NCI-H510A (cell line): Measurements from ENCODE around the gene RBM33.

ENCODE experiments used
- DNase-seq: peaks from one replicate; lab custom pipeline; 2025; lab: John Stamatoyannopoulos, UW

RBM33 gene

GRCh38 chr7:155774947-155775346 is 130.5 kb downstream of the RBM33 start:
- no peak for DNase-seq

- DNase-seq, result no peak
These were observed 131.2 kb downstream of the RBM33 start for GRCh38 chr7:155775691-155776090.

- DNase-seq, result no peak
These were observed 132.1 kb downstream of the RBM33 start for GRCh38 chr7:155776606-155777005.

- DNase-seq, result no peak
These were observed 133.9 kb downstream of the RBM33 start for GRCh38 chr7:155778349-155778748.

GRCh38 chr7:155780884-155781283 is 136.4 kb downstream of the RBM33 start:
- DNase-seq, result no peak

- no peak for DNase-seq
These were observed 137.0 kb downstream of the RBM33 start for GRCh38 chr7:155781433-155781832.

GRCh38 chr7:155782466-155782865 is 138.0 kb downstream of the RBM33 start:
- no peak for DNase-seq

- DNase-seq, result no peak
These were observed 141.1 kb downstream of the RBM33 start for GRCh38 chr7:155785536-155785935.

GRCh38 chr7:155786491-155786890 is 142.0 kb downstream of the RBM33 start:
- no peak for DNase-seq

GRCh38 chr7:155787171-155787851 is 142.8 kb downstream of the RBM33 start:
- no peak for DNase-seq

GRCh38 chr7:155788616-155789000 is 144.1 kb downstream of the RBM33 start:
- DNase-seq, result no peak

- DNase-seq, result no peak
These were observed 144.7 kb downstream of the RBM33 start for GRCh38 chr7:155789001-155789725.

GRCh38 chr7:155790666-155791065 is 146.2 kb downstream of the RBM33 start:
- no peak for DNase-seq

- DNase-seq, result no peak
These were observed 146.8 kb downstream of the RBM33 start for GRCh38 chr7:155791214-155791737.

- no peak for DNase-seq
These were observed 147.4 kb downstream of the RBM33 start for GRCh38 chr7:155791836-155792235.

GRCh38 chr7:155792315-155792960 is 148.0 kb downstream of the RBM33 start:
- no peak for DNase-seq

GRCh38 chr7:155792999-155793560 is 148.6 kb downstream of the RBM33 start:
- DNase-seq, result no peak

GRCh38 chr7:155793720-155794119 is 149.3 kb downstream of the RBM33 start:
- DNase-seq, result no peak

- DNase-seq, result no peak
These were observed 149.7 kb downstream of the RBM33 start for GRCh38 chr7:155794196-155794595.

GRCh38 chr7:155795401-155795800 is 150.9 kb downstream of the RBM33 start:
- DNase-seq, result no peak

- no peak for DNase-seq
These were observed 151.5 kb downstream of the RBM33 start for GRCh38 chr7:155795951-155796350.

- no peak for DNase-seq
These were observed 152.2 kb downstream of the RBM33 start for GRCh38 chr7:155796381-155797261.
